HAP-1 (cell line): ENCODE data around the gene LCN6.
"Not testable (repeated sequence)": the region's sequence is repeated elsewhere in the genome, so short reads cannot be mapped to it uniquely, and the experiment has no call there.

ENCODE experiments used
- DNase-seq, 2 experiments: peaks; one replicate each; pipeline ENCODE4 v3.0.0-alpha.2; 2016 to 2020; ENCODE audit warnings: low spot score in 2 of 2
- H3K27me3 ChIP-seq: fragments of 250-450 bp; sonication (Bioruptor Pico); 2 replicates; pipeline ENCODE4 v1.5.1; 2020; ENCODE audit warnings: low read depth, mild to moderate bottlenecking, moderate library complexity
- H3K36me3 ChIP-seq: fragments of 250-450 bp; sonication (Bioruptor Pico); replicated peaks from 2 replicates; pipeline ENCODE4 v1.5.1; 2020; ENCODE audit warnings: mild to moderate bottlenecking
- H3K4me1 ChIP-seq: fragments of 250-450 bp; sonication (Bioruptor Pico); 2 replicates; pipeline ENCODE4 v1.5.1; 2020; ENCODE audit warnings: mild to moderate bottlenecking
- H3K4me3 ChIP-seq: fragments of 250-450 bp; sonication (Bioruptor Pico); 2 replicates; pipeline ENCODE4 v1.5.1; 2020; ENCODE audit warnings: mild to moderate bottlenecking, moderate library complexity
- H3K9me3 ChIP-seq: fragments of 250-450 bp; sonication (Bioruptor Pico); 2 replicates; pipeline ENCODE4 v1.5.1; 2020; ENCODE audit warnings: mild to moderate bottlenecking, moderate library complexity
- in situ Hi-C: fragments of 300-500 bp; cut with MboI; formaldehyde crosslinking; loops from 3 replicates; pipeline ENCODE4 v1.14.3; 2020; ENCODE audit warnings: low sequenced_read_pairs, inconsistent platforms, mixed read lengths

LCN6 gene

GRCh38 chr9:136774416-136775045 is 26.2 kb upstream of the LCN6 start:
- in situ Hi-C loops, result loop anchor here (25.0 kb wide), 1 partner anchor 463 kb away; the partner anchor contains the start of genes CYSRT1, RNF224, SLC34A3 and TUBB4B
- Histone ChIP-seq H3K36me3 (no peaks in the 10 kb centered on the region), H3K4me1 (no peaks in the 10 kb centered on the region), H3K9me3 (no peaks in the 10 kb centered on the region), H3K27me3 (peaks cover 15% of the 10 kb centered on the region), H3K4me3 (no peak overlapping the region)
- no peak for DNase-seq

GRCh38 chr9:136773386-136774044 is 25.2 kb upstream of the LCN6 start:
- H3K4me3 ChIP-seq, result no peak overlapping the region
- H3K4me1 ChIP-seq, result no peaks in the 10 kb centered on the region
- peaks cover 11% of the 10 kb centered on the region; the same call in 1 of the 2 replicates for H3K27me3 ChIP-seq
- in situ Hi-C loops, result no loop called here
- H3K9me3 ChIP-seq, result no peaks in the 10 kb centered on the region
- H3K36me3 ChIP-seq, result no peaks in the 10 kb centered on the region
- DNase-seq, result peak; percentile 29 to 73

- no peaks in the 10 kb centered on the region for H3K9me3 ChIP-seq
- peaks cover 8% of the 10 kb centered on the region for H3K27me3 ChIP-seq
- H3K4me3 ChIP-seq, result no peak overlapping the region
- no peaks in the 10 kb centered on the region for H3K4me1 ChIP-seq
- no peak for DNase-seq
- H3K36me3 ChIP-seq, result no peaks in the 10 kb centered on the region
- in situ Hi-C loops, result no loop called here
Observed at GRCh38 chr9:136771907-136772415, 23.6 kb upstream of the LCN6 start.

GRCh38 chr9:136769710-136770191 is 21.4 kb upstream of the LCN6 start:
- in situ Hi-C loops, result no loop called here
- Histone ChIP-seq H3K4me3 (peak overlapping the region; percentile 11; the same call in 1 of the 2 replicates), H3K9me3 (no peaks in the 10 kb centered on the region), H3K4me1 (no peaks in the 10 kb centered on the region), H3K36me3 (no peaks in the 10 kb centered on the region), H3K27me3 (peaks cover 4% of the 10 kb centered on the region)
- DNase-seq, result peak in 1 of 2 experiments; percentile 81

- H3K4me1 ChIP-seq, H3K27me3 ChIP-seq, H3K36me3 ChIP-seq, H3K4me3 ChIP-seq, in situ Hi-C loops, H3K9me3 ChIP-seq: not testable (repeated sequence)
- DNase-seq, result peak in 1 of 2 experiments; percentile 70
Observed at GRCh38 chr9:136766410-136767120, 18.2 kb upstream of the LCN6 start.

- DNase-seq, H3K4me3 ChIP-seq, H3K4me1 ChIP-seq, H3K9me3 ChIP-seq, H3K36me3 ChIP-seq, in situ Hi-C loops, H3K27me3 ChIP-seq: not testable (repeated sequence)
Observed at GRCh38 chr9:136765745-136766409, 17.6 kb upstream of the LCN6 start.

- Histone ChIP-seq H3K36me3 (no peaks in the 10 kb centered on the region), H3K9me3 (no peaks in the 10 kb centered on the region), H3K4me3 (no peak overlapping the region), H3K27me3 (peaks cover 4% of the 10 kb centered on the region), H3K4me1 (peaks cover 6% of the 10 kb centered on the region; the same call in 1 of the 2 replicates)
- in situ Hi-C loops, result no loop called here
- no peak for DNase-seq
Observed at GRCh38 chr9:136765041-136765440, 16.7 kb upstream of the LCN6 start.

GRCh38 chr9:136764301-136764891 is 16.1 kb upstream of the LCN6 start, which contains the start of gene LCN15:
LCN15 (minus strand) TSS chr9:136764518; CDS start chr9:136764488, 30 bp downstream.
- H3K4me1 ChIP-seq, result peaks cover 6% of the 10 kb centered on the region; the same call in 1 of the 2 replicates
- H3K4me3 ChIP-seq, result no peak within 1 kb of the TSS
- in situ Hi-C loops, result no loop called here
- DNase-seq, result no peak
- H3K27me3 ChIP-seq, result peaks cover 4% of the 10 kb centered on the region
- H3K9me3 ChIP-seq, result no peaks in the 10 kb centered on the region
- H3K36me3 ChIP-seq, result no peaks in the 10 kb centered on the region

GRCh38 chr9:136763649-136764035 is 15.3 kb upstream of the LCN6 start:
- no peaks in the 10 kb centered on the region for H3K9me3 ChIP-seq
- no peak overlapping the region for H3K4me3 ChIP-seq
- in situ Hi-C loops, result no loop called here
- no peaks in the 10 kb centered on the region for H3K36me3 ChIP-seq
- peaks cover 6% of the 10 kb centered on the region; the same call in 1 of the 2 replicates for H3K4me1 ChIP-seq
- H3K27me3 ChIP-seq, result peaks cover 4% of the 10 kb centered on the region
- no peak for DNase-seq

GRCh38 chr9:136762915-136763648 is 14.8 kb upstream of the LCN6 start:
- Histone ChIP-seq H3K36me3 (no peaks in the 10 kb centered on the region), H3K9me3 (no peaks in the 10 kb centered on the region), H3K4me1 (peaks cover 6% of the 10 kb centered on the region; the same call in 1 of the 2 replicates), H3K27me3 (peaks cover 4% of the 10 kb centered on the region), H3K4me3 (no peak overlapping the region)
- peak; percentile 74 to 97 for DNase-seq
- in situ Hi-C loops, result no loop called here

- no peak overlapping the region for H3K4me3 ChIP-seq
- no peak for DNase-seq
- no peaks in the 10 kb centered on the region for H3K36me3 ChIP-seq
- peaks cover 6% of the 10 kb centered on the region; the same call in 1 of the 2 replicates for H3K4me1 ChIP-seq
- H3K27me3 ChIP-seq, result no peaks in the 10 kb centered on the region
- in situ Hi-C loops, result no loop called here
- no peaks in the 10 kb centered on the region for H3K9me3 ChIP-seq
Observed at GRCh38 chr9:136762221-136762691, 13.9 kb upstream of the LCN6 start.

GRCh38 chr9:136761545-136761981 is 13.2 kb upstream of the LCN6 start:
- peaks cover 6% of the 10 kb centered on the region; the same call in 1 of the 2 replicates for H3K4me1 ChIP-seq
- H3K36me3 ChIP-seq, result no peaks in the 10 kb centered on the region
- H3K9me3 ChIP-seq, result no peaks in the 10 kb centered on the region
- no peak for DNase-seq
- H3K27me3 ChIP-seq, result no peaks in the 10 kb centered on the region
- no peak overlapping the region for H3K4me3 ChIP-seq
- in situ Hi-C loops, result no loop called here
